Hypothalamus (tissue), 51 donors: ENCODE results near the gene GLB1L2.

Experiments used
- DNase-seq, 51 donors: peaks; one replicate each; lab custom pipeline; 2025; lab: John Stamatoyannopoulos, UW

GLB1L2 gene

DNA sequence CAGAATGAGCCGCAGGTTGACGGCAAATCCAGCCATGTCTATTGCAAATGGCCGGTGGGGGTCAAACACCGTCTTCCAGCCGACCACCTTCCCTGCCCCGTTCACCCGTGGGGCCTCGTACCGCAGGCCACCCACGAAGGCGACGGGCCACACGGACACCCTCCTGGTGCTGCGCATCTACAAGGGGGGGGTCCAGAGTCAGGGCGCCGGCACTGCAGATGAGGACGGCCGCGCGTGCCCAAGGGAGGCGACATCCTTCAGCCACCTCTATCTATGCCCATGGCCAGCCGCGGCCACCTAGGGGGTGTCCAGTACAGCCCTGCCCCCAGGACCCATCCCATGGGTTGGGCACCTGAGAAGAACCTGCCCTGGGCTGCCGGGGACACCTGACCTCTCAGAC, 51.0 kb downstream of the GLB1L2 start:
- no peak for DNase-seq

DNA sequence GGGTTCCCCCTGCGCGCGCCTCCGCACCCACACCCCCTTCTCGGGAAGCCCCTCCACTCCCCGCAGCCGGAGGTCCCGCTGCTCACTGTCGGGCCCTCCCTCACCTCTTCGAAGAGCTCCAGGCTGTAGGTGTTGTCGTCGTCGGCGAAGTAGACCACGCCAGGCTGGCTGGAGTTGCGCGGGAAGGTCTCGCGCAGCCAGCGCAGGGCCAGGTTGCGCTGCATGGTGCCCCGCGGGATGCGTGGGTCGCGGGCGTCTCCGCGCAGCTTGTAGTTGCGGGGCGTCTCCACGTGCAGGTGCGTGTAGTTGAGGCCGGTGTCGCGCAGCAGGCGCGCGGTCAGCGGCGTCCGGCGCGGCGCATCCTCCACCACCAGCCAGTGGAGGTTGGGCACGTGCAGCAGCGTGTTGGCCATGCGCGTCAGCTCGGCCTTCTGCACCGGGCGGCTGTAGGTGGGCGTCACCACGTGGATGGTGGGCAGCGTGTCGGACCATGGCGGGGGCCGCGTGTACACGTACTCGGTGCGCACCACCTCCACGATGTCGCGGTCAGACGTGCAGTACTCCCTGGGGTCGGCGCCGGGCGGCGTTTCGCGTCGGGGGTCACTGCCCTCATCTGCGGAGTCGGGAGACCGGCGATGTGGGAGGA, 51.9 kb downstream of the GLB1L2 start:
- peak in 1 of 51 donors; percentile 72 for DNase-seq

DNA sequence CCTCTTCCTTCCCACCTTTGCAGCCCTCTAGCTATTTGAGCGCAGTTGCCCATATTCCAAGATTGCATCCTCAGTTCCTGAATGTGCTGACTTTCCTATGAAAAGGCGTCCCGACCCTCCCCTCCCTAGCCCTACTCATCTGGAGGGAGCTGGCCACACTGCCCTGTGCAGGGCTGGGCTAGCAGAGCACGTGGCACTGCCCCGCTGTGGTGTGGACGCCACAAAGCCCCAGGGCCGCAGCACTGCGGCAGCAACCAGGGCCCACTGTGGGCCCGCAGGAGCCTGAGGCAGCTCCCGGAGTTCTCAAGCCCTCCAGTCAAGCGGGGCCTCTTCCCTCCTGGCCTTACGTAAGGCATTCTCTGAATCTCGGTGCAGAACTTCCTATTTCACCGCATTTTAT, 52.6 kb downstream of the GLB1L2 start:
- DNase-seq: no peak

DNA sequence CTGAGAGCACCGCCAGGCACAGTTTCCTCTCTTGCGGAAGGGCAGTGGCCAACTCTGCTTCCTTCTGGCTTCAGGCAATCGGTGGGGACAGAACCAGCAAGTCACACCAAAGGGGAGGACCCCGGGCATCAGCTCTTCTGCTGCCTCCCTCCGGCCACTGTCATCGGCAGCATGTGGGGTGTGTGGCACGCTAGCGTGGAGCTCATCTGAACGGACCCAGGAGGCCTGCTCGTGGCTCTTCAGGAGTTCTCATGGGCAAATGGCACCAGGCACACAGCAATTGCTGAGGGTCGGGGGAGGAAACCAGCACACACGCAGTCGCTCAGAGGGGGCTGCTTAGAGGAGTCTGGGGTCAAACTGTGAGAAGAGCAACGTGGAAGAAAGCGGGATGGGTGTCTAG, 53.4 kb downstream of the GLB1L2 start:
- no peak for DNase-seq

DNA sequence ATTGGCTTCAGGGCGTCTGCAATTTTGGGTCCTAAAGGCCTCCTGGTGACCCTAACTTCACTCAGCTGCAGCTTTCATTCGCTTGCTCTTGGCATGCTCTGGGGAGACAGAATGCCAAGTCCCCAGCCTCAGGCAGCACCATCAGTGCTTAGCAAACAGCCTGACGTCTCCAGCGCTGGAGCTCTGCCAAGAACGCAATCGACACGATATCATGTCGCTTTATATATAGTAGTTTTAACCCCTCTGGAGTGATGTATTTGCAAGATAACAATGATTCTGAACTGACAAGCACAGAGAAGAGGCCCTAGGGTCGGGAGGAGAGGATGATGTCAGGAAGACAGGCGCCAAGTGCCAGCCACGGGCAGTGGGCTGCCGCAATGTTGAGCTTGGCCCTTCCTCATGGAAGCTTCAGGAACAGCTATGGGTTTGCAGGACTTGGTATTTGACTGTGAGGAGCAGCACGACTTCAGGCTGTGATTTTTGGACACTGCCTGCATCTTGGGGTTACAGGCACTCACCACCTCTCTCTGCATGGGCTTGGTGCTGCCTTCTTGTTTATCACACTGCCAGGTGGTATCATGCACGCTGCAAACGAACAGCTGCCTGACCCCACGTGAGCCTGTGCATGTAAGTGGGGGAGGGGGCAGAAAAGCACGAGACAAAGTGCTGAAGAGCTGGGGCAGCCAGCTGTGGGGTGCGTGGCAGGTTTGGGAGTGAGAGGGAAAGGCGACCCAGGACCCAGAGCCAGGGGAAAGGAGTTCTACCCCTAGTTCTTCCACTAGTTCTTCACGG, 54.2 kb downstream of the GLB1L2 start:
- peak in 31 of 51 donors; percentile 8 to 62 (median 32) for DNase-seq

DNA sequence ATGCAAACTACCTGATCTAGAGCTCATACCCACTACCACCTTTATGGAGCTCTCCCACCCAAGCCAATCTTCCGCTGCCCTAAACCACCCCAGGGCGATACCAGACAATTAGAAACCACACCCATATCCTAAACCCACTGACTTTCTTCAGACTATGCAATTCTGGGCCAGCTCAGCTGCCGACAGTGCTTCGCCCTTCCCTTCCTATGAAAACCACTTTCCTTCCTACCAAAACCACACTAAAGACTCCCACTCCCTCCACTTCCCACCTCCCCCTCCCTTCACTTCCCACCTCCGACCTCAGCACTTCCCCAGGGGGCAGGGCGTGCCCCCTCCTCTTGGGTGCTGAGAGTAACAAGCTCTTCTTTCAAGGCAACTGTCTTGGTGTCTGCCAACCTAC, 55.2 kb downstream of the GLB1L2 start:
- no peak for DNase-seq

DNA sequence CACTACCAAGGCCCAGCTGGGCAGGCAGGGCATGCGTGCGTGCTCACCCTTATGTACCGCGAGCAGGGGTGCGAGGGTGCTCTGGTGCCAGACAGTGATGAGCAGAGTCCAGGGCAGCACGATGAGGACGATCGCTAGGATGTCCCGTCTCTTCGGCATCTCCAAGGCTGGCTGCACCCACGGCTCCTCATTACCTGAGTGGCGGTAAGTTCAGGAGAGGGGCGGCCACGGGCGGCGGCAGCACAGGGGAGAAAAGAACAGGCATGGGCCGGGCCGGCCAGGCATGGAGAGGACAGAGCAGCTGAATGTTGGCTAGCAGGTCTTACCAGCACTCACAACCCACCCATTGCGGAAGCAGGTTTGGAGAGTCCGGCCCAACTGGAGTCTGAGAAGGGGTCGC, 55.7 kb downstream of the GLB1L2 start:
- no peak for DNase-seq

DNA sequence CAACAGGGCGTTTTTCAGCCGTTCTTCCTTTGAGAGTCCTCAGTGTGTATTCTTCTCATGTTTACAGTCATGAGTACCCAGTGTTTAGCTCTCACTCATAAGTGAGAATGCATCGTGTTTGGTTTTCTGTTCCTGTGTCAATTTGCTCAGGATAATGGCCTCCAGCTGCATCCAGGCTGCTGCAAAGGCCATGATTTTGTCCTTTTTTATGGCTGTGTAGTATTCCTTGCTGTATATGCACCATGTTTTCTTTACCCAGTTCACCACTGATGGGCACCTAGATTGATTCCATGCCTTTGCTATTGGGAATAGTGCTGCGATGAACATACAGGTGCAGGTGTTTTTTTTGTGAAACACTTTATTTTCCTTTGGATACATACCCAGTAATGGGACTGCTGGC, 56.8 kb downstream of the GLB1L2 start:
- no peak for DNase-seq

DNA sequence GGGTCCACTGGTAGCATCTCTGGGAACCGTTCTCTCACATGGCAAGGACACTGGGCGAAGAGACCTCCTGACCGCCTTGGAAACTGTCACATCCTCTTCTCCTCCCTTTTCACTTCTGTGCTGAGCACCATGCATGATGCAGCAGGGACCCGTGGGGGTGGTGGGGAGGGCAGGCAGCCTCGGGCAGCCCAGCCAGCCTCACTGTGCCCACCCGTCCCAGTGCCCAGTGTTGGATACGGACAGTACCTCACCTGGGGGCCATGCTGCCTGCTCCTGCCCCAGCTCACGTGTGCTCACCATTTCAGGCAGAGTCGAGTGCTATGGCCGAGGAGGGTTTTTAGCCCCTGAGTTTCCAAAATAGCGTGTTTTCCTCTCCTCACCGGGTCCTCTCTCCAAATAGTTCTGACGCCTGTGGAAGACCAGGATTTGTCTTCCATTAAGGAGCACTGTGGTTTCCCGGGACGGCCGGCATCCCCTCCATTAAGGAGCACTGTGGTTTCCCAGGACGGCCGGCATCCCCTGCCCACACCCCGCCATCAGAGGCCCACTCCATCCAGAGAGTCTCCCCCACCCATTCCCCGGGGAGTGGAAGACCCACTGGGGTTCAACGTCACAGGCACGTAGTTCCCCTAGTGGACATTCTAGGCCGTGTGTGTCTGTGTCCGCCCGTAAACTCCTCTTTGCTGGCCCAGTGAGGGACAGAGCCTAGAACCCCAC, 57.8 kb downstream of the GLB1L2 start:
- DNase-seq: no peak

DNA sequence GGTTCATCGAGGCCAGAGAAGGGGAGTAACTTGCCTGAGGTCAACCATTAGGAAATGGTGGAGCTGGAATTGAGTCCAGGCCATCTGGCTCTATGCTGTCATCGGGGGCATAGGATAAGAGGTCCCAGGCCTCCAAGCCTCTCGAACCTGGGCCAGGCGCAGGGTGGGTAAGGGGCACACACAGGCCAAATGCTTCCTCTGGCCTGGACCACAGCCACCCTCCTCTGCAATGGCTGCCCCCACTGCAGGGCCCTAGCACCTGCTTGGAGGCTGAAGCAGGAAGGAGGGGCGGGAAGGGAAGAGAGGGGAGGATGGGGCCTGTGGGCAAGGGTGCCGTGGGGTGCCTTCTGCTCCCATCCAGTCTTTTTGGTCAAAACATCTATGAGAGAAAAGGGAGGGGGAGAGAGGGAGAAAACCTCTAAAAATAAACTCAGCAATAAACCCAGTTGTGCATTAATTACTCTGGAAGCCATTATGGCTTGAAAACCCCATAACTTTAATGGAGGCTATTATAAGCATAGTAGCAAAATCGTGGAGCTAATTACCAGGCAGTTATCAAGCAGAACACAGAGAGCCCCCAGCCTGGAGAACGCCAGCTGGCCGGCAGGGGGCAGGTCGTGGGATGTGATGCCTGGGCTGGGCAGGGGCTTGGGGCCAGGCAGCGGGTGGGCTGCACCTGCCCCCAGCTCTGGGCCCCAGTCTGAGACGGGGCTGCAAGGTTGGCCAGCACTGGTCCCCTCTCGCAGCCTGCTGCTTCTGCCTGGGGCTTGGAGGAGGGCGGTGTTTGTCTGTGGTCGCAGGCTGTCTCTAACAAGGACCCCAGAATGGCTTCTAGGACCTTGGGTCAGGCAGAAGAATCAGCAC, 59.1 kb downstream of the GLB1L2 start:
- no peak for DNase-seq

DNA sequence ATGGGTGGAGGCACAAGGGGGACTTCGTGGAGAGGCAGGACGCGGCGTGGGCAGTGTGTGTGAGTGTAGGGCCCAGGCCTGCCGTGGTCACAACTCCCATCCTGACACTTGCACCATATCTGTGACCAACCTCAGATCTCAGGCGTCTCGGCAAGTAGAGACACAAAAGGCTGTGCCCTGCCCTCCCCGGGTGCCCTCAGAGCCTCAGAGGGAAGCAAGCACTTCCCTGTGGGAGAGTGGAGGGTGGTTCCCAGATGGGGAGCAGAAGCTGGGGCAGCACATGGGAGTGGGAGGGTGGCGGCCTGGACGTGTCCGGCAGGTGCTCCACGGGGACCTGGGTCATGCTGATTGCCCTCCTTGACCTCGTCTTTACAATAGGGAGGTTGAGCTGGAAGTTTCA, 59.9 kb downstream of the GLB1L2 start:
- DNase-seq: no peak

DNA sequence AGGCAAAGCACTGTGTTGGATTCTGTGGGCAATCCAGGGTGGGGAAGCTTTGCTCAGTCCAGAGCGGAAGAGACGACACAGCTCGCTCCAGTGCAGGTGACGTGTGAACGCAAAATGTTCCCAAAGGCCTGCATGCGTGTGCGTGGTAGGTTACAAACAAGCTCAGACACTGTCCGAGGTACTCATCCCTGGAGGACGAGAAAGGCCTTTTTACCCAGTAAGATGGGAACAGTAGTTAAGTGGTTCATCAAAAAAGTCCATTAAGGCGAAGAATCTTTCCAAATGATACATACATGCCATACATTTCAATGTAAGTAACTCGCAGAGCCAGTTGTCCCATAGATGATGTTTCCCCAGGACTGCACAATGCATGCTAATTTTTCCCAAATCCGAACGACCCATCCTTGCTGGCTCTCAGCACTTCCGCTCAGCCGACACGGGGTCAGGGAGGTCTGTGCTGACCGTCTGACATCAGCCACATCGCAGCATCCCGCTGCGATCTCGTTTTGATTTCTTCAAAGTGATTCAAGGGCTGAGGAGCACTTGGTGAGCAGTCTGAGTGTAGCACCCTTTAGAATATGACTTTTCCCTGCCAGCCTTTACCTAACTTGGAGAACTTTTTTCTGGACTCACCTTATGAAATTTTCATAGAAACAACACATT, 61.3 kb downstream of the GLB1L2 start:
- no peak for DNase-seq

DNA sequence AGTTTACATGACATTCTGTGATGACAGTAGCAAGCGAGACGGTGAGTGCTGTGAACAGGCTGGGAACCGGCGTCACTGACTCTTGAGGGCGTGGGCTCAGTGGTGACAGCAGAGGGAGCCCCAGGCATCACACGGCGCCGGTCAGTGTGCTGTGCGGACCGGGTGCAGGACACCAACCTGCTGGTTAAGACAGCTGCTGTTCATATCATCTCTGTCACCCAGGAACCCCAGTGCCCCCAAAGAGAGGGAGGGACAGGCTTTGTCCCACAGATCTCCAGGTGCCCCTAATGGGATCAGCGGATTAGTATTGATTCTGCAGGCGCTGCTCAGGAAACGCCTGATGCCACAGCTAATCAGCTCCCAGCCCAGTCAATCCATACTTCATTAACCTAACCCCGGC, 61.9 kb downstream of the GLB1L2 start:
- peak in 34 of 51 donors; percentile 12 to 69 (median 40) for DNase-seq

DNA sequence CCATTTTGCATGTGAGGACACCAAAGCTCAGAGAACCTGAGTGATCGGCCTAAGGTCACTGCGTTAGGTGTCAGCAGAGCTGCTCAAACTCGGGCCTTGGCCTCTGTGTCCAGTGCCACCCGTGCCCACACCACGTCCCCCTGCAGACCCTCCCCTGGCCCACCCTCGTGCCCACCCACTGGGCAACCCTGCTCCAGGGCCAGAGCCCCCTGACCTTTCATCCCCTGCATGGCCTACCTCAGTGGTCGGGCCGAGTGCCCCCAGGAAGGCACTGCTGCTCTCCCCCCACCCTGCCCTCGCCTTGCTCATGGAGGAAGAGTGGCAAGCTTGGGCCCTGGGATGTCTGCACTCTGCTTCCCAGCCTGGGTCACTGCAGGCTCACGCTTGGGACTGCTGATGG, 62.5 kb downstream of the GLB1L2 start:
- DNase-seq: no peak

DNA sequence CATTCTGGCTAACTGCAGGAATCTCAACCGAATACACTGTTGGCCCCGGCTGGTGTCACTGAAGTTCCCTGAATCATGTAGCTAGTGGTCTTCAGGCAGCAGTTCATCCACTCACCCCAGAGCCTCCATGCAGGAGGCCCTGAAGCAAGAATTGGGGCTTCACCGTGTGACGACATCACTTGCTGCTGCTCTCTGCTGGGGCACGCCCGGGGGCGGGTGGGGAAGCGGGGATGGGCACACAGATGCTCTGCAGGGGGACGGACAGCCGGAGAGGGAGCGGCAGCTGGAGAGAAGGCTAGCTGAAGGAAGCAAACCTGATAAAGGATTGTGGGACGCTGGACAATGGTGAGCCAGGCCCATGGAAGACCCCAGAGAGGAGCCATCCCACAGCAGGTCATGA, 63.2 kb downstream of the GLB1L2 start:
- no peak for DNase-seq

DNA sequence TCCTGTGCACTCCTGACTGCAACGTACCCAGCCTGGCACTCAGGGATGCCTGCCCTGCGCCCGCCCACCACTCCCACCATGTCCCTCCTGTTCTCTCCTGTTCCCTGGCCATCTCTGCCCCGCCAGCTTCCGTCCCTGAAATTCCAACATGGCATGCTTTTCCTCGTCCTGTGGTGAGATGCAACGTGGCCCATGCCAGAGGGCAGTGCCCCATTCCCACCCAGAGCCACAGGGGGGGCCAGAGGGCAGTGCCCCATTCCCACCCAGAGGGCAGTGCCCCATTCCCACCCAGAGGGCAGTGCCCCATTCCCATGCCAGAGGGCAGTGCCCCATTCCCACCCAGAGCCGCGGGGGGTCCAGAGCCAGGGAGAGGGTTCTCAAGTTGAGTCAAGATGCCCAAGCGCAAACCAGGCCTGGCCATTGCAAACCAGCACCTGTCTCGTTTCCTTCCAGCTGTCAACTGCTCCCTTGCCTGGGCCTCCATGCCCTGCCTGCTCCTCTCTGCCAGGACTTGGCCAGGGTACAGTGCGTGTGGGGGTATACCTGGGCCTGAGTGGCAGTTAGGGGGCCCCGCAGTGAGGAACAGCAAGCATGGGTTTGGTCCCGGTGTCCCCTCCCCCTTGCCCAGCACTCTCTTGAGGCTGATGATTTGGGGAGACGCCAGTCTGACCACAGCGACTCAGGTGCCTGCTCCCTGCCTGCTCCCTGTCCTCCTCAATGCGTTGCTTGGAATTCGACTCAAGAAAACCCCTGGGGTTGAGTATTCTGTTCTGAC, 65.7 kb downstream of the GLB1L2 start:
- no peak for DNase-seq

DNA sequence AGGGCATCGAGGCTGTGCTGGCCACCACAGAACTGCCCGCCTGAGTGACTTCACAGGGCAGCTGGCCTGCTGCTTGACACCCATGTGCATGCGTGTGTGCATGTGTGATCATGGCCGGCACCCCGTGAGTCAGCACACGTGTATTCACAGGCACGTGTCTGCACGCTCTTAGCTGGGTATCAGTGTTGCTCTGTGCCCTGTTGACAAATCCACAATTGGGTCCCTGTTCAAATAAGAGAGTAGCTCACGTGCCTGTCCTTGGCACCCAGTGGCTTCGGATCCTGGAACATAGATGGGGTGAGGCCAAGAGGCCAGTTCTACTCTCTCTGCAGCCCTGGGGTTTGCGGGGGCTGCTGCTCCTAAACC, 66.3 kb downstream of the GLB1L2 start:
- DNase-seq: peak in 33 of 51 donors; percentile 16 to 83 (median 58)

DNA sequence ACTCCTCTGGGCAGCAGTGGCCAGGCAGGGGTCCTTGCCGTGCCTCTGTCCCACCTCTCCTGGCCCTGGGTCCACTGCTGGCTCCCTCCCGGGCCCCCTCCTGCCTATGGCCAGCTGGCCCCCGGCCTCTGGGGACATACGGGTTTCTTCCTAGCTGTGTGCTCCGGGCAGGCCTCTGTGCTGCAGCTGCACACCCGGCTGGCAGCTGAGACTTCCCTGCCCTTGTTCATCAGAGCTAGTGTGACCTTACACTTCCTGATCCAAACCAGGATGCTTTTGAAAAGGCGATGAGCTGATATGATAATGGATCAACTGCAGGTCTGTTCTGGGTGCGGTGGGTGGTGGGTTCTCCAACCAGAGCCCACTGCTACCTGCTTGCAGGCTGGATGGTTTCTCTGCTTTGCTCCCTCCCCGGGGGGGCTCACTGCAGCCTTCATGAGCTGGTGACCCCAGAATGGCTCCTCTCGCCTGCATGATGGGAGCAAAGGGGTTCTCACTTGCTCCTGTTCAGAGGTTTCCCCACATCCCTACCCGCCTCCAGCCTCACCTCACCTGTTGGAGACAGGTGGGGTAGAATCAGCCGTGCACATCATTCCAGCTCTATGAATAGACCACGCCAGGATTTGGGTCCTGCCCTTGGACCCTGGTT, 67.0 kb downstream of the GLB1L2 start:
- DNase-seq: peak in 19 of 51 donors; percentile 13 to 65 (median 39)

DNA sequence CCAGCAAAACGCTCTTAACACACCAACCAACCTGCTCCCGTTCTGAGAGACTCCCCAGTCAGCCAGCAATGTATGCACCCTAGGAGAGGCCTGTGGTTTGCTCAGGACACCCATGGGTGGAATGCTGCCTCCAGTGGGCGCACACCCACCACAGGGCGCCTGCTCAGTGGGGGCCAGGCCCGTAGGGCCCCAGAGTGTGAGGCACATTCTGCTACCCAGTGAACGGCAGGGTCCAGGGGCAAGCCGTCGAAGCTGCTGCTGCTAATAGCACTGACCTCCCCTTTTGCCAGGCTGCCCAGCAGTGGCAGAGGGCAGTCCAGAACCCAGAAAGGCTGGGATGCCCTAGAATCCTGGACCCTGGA, 67.5 kb downstream of the GLB1L2 start:
- DNase-seq: no peak
